HG03039 (cell line): ENCODE data around the gene AARS2.

Source experiments
- ATAC-seq: cut with Tn5 transposase; IDR thresholded peaks from one replicate; pipeline ENCODE4 v1.9.1; 2021; ENCODE audit warnings: mild to moderate bottlenecking, moderate library complexity; ENCODE audit not compliant: unreplicated experiment

AARS2 gene

GRCh38 chr6:44301782-44302564 lies 11.2 kb downstream of the AARS2 start:
- no peak for ATAC-seq

- no peak for ATAC-seq
Observed at GRCh38 chr6:44301106-44301505, 12.0 kb downstream of the AARS2 start.

- ATAC-seq = no peak
Observed at GRCh38 chr6:44300292-44300823, 12.8 kb downstream of the AARS2 start.

- no peak for ATAC-seq
Observed at GRCh38 chr6:44298864-44299263, 14.3 kb downstream of the AARS2 start.

GRCh38 chr6:44298055-44298803 lies 14.9 kb downstream of the AARS2 start:
- ATAC-seq = no peak

GRCh38 chr6:44297063-44298038 lies 15.8 kb downstream of the AARS2 start:
- no peak for ATAC-seq

GRCh38 chr6:44294832-44295791 lies 18.0 kb downstream of the AARS2 start:
- ATAC-seq = no peak

GRCh38 chr6:44292661-44293365 lies 20.3 kb downstream of the AARS2 start:
- no peak for ATAC-seq

- ATAC-seq = no peak
Observed at GRCh38 chr6:44291841-44292240, 21.3 kb downstream of the AARS2 start.

GRCh38 chr6:44289726-44290260 lies 23.4 kb downstream of the AARS2 start:
- ATAC-seq = no peak

GRCh38 chr6:44286747-44287146 lies 26.4 kb downstream of the AARS2 start:
- ATAC-seq = no peak

GRCh38 chr6:44286285-44286565 lies 26.9 kb downstream of the AARS2 start:
- ATAC-seq = no peak

GRCh38 chr6:44285552-44286284 lies 27.4 kb downstream of the AARS2 start:
- no peak for ATAC-seq

- ATAC-seq = no peak
Observed at GRCh38 chr6:44284867-44285266, 28.3 kb downstream of the AARS2 start.

- ATAC-seq = no peak
Observed at GRCh38 chr6:44284121-44284520, 29.0 kb downstream of the AARS2 start.

- ATAC-seq = no peak
Observed at GRCh38 chr6:44278774-44279697, 34.1 kb downstream of the AARS2 start.

GRCh38 chr6:44278315-44278714 lies 34.8 kb downstream of the AARS2 start:
- no peak for ATAC-seq
